ENCODE results near the gene INPP5D.

INPP5D gene

DNA sequence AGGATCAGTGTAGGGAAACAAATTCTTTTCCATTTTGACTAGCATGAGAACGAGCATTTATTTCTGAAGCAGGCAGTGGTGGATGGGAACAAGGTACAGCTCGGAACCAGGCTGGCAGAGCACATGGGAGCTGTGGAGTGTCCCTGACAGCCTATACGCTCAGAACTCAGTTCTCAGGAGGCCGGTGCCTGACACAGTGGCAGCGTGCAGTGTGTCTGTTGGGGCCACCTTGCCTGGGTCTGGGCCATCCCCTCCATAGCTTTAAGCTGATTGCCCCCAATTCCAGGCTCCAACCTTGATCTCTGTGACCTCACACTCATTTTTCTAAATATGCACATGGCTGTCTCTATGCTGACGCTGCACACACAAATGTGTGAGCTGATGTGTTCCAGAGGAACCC is 136.9 kb downstream of the INPP5D start:
- no peak for TF ChIP-seq CREB1 (IDR thresholded peaks at IDR 0.05; ENCODE audit: low read depth)
- no peak for TF ChIP-seq RAD21 (IDR thresholded peaks at IDR 0.05; ENCODE audit: low read depth)
- no peak for TF ChIP-seq ZBTB7A (IDR thresholded peaks at IDR 0.05; ENCODE audit: low read depth)
- TF ChIP-seq EGR1 (IDR thresholded peaks at IDR 0.05): no peak
- TF ChIP-seq TCF12 (IDR thresholded peaks at IDR 0.05; ENCODE audit: low read depth): no peak
- no peak for TF ChIP-seq TEAD4 (IDR thresholded peaks at IDR 0.05)
- TF ChIP-seq, protein P1, sequence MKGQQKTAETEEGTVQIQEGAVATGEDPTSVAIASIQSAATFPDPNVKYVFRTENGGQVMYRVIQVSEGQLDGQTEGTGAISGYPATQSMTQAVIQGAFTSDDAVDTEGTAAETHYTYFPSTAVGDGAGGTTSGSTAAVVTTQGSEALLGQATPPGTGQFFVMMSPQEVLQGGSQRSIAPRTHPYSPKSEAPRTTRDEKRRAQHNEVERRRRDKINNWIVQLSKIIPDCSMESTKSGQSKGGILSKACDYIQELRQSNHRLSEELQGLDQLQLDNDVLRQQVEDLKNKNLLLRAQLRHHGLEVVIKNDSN (IDR thresholded peaks at IDR 0.05): no peak
- TF ChIP-seq CEBPB (IDR thresholded peaks at IDR 0.05): no peak
- TF ChIP-seq, protein P2, sequence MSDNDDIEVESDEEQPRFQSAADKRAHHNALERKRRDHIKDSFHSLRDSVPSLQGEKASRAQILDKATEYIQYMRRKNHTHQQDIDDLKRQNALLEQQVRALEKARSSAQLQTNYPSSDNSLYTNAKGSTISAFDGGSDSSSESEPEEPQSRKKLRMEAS (IDR thresholded peaks at IDR 0.05): no peak
- no peak for TF ChIP-seq FOXM1 (IDR thresholded peaks at IDR 0.05; ENCODE audit: borderline replicate concordance, low read depth)
- no peak for TF ChIP-seq NFIC (IDR thresholded peaks at IDR 0.05)
- TF ChIP-seq, protein P3, sequence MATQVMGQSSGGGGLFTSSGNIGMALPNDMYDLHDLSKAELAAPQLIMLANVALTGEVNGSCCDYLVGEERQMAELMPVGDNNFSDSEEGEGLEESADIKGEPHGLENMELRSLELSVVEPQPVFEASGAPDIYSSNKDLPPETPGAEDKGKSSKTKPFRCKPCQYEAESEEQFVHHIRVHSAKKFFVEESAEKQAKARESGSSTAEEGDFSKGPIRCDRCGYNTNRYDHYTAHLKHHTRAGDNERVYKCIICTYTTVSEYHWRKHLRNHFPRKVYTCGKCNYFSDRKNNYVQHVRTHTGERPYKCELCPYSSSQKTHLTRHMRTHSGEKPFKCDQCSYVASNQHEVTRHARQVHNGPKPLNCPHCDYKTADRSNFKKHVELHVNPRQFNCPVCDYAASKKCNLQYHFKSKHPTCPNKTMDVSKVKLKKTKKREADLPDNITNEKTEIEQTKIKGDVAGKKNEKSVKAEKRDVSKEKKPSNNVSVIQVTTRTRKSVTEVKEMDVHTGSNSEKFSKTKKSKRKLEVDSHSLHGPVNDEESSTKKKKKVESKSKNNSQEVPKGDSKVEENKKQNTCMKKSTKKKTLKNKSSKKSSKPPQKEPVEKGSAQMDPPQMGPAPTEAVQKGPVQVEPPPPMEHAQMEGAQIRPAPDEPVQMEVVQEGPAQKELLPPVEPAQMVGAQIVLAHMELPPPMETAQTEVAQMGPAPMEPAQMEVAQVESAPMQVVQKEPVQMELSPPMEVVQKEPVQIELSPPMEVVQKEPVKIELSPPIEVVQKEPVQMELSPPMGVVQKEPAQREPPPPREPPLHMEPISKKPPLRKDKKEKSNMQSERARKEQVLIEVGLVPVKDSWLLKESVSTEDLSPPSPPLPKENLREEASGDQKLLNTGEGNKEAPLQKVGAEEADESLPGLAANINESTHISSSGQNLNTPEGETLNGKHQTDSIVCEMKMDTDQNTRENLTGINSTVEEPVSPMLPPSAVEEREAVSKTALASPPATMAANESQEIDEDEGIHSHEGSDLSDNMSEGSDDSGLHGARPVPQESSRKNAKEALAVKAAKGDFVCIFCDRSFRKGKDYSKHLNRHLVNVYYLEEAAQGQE (IDR thresholded peaks at IDR 0.05; ENCODE audit: low read depth): no peak
- TF ChIP-seq YY1 (IDR thresholded peaks at IDR 0.05; ENCODE audit: low read depth): no peak
- TF ChIP-seq TAF1 (IDR thresholded peaks at IDR 0.05; ENCODE audit: low read depth): no peak
- no peak for TF ChIP-seq EP300 (IDR thresholded peaks at IDR 0.05; ENCODE audit: borderline replicate concordance)

DNA sequence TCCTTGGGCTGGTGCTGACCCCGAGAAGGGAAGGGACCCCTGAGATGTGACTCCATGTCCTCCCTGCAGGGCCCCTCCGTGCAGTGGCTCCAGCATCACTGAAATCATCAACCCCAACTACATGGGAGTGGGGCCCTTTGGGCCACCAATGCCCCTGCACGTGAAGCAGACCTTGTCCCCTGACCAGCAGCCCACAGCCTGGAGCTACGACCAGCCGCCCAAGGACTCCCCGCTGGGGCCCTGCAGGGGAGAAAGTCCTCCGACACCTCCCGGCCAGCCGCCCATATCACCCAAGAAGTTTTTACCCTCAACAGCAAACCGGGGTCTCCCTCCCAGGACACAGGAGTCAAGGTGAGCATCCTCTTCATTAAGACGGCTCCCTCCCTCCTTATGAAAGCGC is 137.9 kb downstream of the INPP5D start:
- TF ChIP-seq CREB1 (IDR thresholded peaks at IDR 0.05; ENCODE audit: low read depth): no peak
- TF ChIP-seq, protein P2 (IDR thresholded peaks at IDR 0.05): no peak
- no peak for TF ChIP-seq TAF1 (IDR thresholded peaks at IDR 0.05; ENCODE audit: low read depth)
- TF ChIP-seq, protein P1 (IDR thresholded peaks at IDR 0.05): no peak
- no peak for TF ChIP-seq ZBTB7A (IDR thresholded peaks at IDR 0.05; ENCODE audit: low read depth)
- TF ChIP-seq, protein P3 (IDR thresholded peaks at IDR 0.05; ENCODE audit: low read depth): no peak
- TF ChIP-seq FOXM1 (IDR thresholded peaks at IDR 0.05; ENCODE audit: borderline replicate concordance, low read depth): no peak
- no peak for TF ChIP-seq RAD21 (IDR thresholded peaks at IDR 0.05; ENCODE audit: low read depth)
- TF ChIP-seq EP300 (IDR thresholded peaks at IDR 0.05; ENCODE audit: borderline replicate concordance): no peak
- TF ChIP-seq TCF12 (IDR thresholded peaks at IDR 0.05; ENCODE audit: low read depth): no peak
- TF ChIP-seq EGR1 (IDR thresholded peaks at IDR 0.05): no peak
- no peak for TF ChIP-seq NFIC (IDR thresholded peaks at IDR 0.05)
- TF ChIP-seq CEBPB (IDR thresholded peaks at IDR 0.05): no peak
- TF ChIP-seq TEAD4 (IDR thresholded peaks at IDR 0.05): no peak
- no peak for TF ChIP-seq YY1 (IDR thresholded peaks at IDR 0.05; ENCODE audit: low read depth)

DNA sequence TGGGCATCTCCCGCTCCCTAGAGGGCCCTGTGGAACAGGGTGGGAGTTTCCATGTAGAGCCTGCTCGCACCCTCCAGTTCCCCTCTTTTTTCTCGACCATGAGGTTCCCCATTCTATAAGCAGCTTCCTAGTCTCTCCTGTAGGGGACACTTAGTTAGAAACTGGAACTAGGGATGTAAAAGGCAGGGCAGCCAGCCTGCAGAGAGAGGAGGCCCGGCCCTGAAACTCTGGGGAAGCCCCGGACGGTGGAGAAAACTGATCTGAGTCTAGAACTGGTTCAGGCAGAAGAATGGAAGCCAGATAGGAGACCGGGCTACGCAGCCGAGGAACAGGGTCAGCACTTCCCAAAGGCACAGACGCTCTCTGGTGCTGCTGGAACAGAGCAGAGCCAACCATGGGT is 139.7 kb downstream of the INPP5D start:
- no peak for TF ChIP-seq RAD21 (IDR thresholded peaks at IDR 0.05; ENCODE audit: low read depth)
- no peak for TF ChIP-seq EP300 (IDR thresholded peaks at IDR 0.05; ENCODE audit: borderline replicate concordance)
- no peak for TF ChIP-seq NFIC (IDR thresholded peaks at IDR 0.05)
- TF ChIP-seq, protein P2 (IDR thresholded peaks at IDR 0.05): no peak
- TF ChIP-seq TEAD4 (IDR thresholded peaks at IDR 0.05): no peak
- TF ChIP-seq EGR1 (IDR thresholded peaks at IDR 0.05): no peak
- no peak for TF ChIP-seq FOXM1 (IDR thresholded peaks at IDR 0.05; ENCODE audit: borderline replicate concordance, low read depth)
- TF ChIP-seq CREB1 (IDR thresholded peaks at IDR 0.05; ENCODE audit: low read depth): no peak
- no peak for TF ChIP-seq TAF1 (IDR thresholded peaks at IDR 0.05; ENCODE audit: low read depth)
- no peak for TF ChIP-seq TCF12 (IDR thresholded peaks at IDR 0.05; ENCODE audit: low read depth)
- TF ChIP-seq CEBPB (IDR thresholded peaks at IDR 0.05): no peak
- no peak for TF ChIP-seq ZBTB7A (IDR thresholded peaks at IDR 0.05; ENCODE audit: low read depth)

DNA sequence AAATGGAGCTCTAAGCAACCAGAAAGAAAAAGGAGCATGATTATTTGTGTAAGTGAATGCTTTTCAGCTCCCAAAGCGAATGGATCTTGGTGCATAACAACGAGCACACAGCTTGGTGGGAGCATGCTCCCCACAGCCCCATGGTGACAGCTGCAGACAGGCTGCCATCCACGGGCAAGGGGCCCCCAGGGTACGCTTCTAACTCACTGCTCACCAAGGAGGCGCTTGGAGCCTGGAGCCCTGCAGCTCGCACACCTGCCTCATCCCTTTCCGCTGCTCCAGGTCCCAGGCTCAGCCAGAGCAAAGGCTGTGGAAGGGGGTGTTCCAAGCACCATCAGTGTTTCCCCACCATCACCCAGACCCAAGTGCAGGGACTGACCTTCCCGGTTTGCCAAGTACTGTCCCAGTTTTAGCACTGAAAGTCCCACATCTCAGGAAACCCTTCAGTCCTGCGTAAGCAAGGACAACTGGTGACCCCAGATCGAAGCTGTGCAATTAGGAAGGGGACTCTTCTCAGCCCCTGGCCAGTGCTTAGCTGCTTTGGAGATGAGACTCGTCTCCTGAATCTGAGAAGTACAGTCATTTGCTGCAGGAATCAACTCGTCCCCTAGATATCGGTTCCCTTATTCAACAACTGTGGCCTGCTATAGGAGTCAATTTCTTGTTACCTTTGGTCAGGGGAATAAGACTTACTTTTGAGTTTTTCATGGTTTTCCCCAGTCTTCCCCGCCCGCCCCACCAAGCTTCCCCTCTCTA is 141.3 kb downstream of the INPP5D start:
- no peak for TF ChIP-seq YY1 (IDR thresholded peaks at IDR 0.05; ENCODE audit: low read depth)
- TF ChIP-seq, protein P1 (IDR thresholded peaks at IDR 0.05): no peak
- no peak for TF ChIP-seq CEBPB (IDR thresholded peaks at IDR 0.05)
- TF ChIP-seq NFIC (IDR thresholded peaks at IDR 0.05): no peak
- TF ChIP-seq FOXM1 (IDR thresholded peaks at IDR 0.05; ENCODE audit: borderline replicate concordance, low read depth): no peak
- TF ChIP-seq EP300 (IDR thresholded peaks at IDR 0.05; ENCODE audit: borderline replicate concordance): no peak
- no peak for TF ChIP-seq ZBTB7A (IDR thresholded peaks at IDR 0.05; ENCODE audit: low read depth)
- TF ChIP-seq, protein P3 (IDR thresholded peaks at IDR 0.05; ENCODE audit: low read depth): no peak
- no peak for TF ChIP-seq RAD21 (IDR thresholded peaks at IDR 0.05; ENCODE audit: low read depth)
- TF ChIP-seq EGR1 (IDR thresholded peaks at IDR 0.05): no peak
- no peak for TF ChIP-seq TAF1 (IDR thresholded peaks at IDR 0.05; ENCODE audit: low read depth)
- no peak for TF ChIP-seq TEAD4 (IDR thresholded peaks at IDR 0.05)
